ENCODE results near the gene AJAP1.

AJAP1 gene

GRCh38 chr1:4702464-4702863, 48.1 kb downstream of the AJAP1 start:
- DNase-seq (ENCODE audit: low read depth): no peak

GRCh38 chr1:4702932-4703331, 48.5 kb downstream of the AJAP1 start:
- peak; percentile 26 for DNase-seq (ENCODE audit: low read depth)

DNA sequence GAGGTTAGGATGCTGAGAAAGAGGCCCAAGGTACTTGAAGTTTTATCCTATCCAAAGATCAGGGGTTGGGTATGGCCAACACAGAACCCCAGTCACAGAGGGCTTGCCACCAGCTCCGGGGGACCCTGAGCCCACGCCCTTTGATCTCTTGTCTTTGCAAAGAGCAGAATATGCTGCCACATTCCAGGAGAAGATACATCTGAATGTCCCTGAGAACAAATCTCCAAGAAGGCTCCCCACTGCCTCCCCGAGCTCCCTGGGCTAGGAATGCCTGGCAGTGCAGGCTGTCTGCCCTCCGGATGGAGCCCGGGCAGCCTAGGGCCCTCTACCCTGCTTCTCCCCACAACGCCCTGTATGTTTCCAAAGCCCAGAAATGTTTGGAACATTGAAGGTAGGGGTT, 49.2 kb downstream of the AJAP1 start:
- no peak for DNase-seq (ENCODE audit: low read depth)

- DNase-seq (ENCODE audit: low read depth): no peak
Measured at GRCh38 chr1:4708840-4709507, 54.6 kb downstream of the AJAP1 start.

DNA sequence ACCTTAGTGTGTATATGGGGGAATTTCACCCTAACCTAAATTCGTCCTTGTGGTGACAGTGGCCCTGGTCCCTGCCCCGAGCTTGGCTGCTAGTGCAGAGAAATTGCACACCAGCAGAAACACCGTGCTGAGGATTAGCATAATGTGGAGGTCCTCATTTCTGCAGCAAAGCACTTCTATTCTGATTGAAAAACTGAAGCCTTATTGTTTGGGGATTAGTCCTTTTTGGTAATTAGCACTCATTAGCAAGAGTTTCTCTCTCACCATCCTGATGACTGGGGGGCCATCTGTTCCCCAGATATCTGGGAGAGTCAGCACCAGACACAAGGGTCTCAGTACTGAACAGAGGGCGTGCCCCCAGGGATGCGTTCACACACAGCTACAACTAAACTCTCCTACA, 55.2 kb downstream of the AJAP1 start:
- DNase-seq (ENCODE audit: low read depth): no peak

DNA sequence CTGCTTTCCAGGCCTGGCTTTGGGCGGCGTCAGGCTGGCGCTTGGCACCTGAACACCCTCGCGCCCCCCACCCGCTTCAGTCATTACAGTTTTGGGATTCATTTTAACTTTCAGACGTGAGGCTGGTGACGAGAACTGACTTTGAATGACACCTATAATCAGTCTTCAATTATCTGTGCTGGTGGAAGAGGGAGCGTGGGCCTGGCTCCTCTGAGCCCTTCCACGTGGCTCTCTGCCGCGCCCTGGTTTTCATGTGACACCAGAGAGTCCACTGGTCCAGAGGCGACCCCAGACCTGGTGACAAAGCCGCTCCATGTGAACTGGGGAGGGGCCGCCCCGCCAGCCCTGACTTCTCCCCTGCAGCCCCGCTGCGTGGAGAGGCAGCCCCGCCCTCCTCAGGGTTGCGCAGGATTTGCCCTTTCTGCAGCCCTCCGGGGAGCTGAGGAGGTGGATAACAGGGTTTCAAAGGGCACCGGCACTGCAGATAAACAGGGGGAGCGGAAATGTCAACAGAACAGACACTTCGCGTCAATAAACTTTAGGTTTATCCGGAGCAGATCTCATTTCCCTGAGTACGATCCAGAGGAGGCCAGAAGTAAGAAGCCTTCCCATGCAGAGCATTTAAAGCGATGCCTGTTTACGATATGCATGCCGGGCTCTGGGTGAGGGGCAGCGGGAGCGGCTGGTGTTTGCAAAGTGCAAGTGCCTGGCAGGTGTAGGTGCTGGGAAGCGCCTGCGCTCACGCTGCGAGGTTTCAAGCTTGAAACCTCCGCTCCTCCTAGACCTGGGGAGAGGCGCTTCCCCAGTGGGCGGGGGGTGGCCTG, 56.4 kb downstream of the AJAP1 start:
- no peak for DNase-seq (ENCODE audit: low read depth)

DNA sequence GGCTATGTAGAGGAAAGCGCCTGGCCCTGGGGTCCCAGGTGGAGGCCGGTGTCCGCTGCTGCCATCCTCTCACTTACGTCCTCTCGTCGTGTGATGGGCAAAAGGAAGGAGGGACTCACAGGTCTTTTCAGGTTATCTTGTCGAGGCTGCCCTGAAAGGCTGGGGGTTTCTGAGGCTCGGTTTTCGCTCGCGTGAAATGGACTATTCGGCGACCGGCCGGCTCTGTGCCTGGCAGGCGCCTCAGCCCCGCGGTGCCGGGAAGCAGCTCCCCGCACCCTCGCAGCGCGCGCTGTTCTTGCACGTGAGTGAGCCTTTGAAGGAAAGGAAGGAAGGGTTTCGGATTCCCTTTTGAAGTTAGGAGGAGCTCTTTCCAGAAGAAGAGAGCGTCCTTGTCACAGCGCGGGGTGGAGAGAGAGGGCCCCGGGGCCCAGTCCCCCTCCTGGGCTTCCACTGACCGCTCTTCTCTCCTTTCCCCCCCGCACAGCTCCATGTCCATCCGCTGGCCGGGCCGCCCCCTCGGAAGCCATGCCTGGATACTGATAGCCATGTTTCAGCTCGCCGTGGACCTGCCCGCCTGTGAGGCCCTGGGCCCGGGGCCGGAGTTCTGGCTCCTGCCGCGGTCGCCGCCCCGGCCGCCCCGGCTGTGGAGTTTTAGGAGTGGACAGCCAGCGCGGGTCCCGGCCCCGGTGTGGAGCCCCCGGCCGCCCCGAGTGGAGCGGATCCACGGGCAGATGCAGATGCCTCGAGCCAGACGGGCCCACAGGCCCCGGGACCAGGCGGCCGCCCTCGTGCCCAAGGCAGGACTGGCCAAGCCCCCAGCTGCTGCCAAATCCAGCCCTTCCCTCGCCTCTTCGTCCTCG, 57.2 kb downstream of the AJAP1 start:
- no peak for DNase-seq (ENCODE audit: low read depth)

GRCh38 chr1:4713669-4714068, 59.3 kb downstream of the AJAP1 start:
- no peak for DNase-seq (ENCODE audit: low read depth)

DNA sequence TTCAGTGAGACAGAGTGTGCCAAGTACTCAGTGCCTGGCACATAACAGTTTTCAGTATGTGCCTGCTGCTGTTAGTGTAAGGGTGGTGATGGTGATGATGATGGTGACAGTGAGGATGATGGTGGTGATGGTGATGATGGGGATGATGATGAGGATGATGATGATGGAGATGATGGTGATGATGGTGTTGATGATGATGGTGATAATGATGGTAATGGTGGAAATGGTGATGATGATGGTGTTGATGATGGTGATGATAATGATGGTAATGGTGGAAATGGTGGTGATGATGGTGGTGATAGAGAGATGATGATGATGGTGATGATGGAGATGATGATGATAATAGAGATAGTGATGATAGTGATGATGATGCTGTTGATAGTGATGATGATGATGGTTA, 62.0 kb downstream of the AJAP1 start:
- no peak for DNase-seq (ENCODE audit: low read depth)

DNA sequence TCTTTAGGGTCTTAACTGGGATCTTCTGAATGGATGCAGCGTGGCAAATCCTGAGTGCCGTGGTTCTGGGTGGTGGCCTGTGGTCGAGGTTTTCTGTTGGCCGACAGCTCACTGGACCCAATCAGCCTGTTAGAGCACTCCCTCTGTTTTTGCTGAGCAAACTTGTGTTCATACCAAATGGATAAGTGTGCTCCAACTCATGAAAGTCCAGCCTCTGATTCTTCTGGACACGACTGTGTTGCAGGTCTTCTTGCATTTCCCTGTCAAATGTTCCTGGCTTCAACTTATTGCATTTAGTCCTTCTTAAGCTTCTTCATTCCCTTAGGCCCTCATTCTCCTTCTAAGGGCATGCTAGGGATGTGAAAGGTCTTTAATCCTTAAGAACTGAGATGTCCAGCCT, 63.7 kb downstream of the AJAP1 start:
- DNase-seq (ENCODE audit: low read depth): peak; percentile 3

DNA sequence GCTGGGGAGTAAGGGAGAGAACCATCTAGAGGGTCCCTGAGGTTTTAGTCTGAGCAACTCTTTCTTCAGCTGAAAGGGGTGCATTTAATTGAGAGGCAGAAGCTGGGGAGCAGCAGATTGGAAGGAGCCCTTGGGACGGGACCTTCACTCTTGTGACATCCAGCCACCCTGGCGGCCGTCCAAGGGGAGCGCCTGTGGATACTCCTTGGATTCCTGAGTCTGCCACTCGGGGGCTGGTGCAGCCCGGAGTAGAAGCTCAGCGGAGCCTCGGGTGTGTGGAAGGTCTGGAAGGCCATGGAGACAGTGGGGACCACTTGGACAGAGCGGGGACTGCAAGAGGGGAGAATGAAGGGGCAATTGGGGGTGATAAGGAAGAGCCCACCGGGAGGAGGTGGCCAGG, 68.7 kb downstream of the AJAP1 start:
- DNase-seq (ENCODE audit: low read depth): no peak

DNA sequence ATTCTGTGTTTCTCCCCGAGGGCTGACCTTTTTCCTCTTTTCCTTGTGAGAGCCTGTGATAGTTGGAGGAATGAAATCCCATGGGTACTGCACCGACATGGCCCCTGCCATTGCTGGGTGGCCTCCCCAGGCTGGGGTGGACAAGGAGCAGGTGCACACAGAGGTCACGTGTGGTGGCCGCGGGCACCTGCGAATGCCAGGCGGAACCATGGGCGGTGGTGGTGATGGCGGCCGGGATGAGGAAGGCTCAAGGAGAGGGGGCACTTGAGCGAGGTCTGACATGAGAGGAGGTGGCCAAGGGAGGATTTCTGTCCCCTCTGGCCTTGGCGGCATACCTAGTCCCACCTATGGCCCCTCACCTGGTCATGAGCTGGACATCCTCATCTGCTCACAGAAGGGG, 69.6 kb downstream of the AJAP1 start:
- DNase-seq (ENCODE audit: low read depth): no peak

- DNase-seq (ENCODE audit: low read depth): no peak
Measured at GRCh38 chr1:4724695-4725250, 70.4 kb downstream of the AJAP1 start.

DNA sequence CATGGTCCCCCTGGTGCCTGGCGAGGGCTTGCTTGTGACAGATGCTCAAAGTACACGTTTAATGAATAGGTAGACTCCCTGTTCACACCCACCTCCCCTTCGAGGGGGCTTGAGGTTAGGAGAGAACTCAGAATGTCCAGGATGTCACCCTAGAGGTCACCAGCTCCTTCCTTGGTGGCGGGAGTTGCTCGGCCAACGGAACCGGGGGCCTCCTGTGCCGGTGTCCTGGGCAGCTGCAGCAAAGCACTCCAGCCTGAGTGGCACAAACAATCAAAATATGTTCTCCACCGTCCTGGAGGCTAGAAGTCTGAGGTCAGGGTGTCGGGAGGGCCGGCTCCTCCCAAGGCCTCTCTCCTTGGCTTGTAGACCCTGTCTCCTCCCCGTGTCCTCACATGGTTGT, 71.0 kb downstream of the AJAP1 start:
- DNase-seq (ENCODE audit: low read depth): no peak

DNA sequence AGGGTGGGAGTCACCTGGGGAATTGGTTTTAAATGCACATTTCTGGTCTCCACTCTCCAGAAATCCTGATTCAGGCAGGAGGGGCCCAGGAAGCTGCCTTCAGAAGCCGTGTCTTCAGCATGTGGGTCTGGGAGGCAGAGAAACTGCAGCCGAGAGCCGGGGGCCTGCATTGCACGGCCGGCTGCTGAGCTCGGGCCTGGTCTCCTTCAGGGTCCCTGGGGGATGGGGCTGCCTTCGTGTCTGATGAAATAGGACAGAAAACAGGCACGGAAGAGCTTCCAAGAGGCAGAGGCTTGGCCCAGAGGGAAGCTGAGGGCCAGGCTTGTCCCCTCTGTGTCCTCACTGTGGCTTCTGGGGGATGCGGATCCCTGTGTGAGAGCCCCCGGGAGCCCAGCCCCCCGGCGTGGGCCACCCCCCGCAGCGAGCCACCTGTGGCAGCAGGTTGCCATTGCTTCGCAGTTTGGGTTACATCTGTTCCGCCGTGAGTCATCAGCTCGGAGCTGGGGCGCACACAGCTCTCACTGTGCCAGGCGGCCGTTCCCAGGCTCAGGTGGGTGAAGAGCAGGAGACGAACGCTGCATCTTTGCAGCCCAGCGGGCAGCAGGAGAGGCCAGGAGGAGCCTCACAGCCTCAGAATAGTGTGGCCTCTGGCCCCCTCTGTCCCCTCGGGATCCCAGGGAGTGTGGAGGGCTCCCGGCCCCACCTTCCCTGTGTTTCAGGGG, 72.4 kb downstream of the AJAP1 start:
- DNase-seq (ENCODE audit: low read depth): no peak

- DNase-seq (ENCODE audit: low read depth): no peak
Measured at GRCh38 chr1:4728319-4729089, 74.1 kb downstream of the AJAP1 start.

GRCh38 chr1:4729090-4729471, 74.7 kb downstream of the AJAP1 start:
- DNase-seq (ENCODE audit: low read depth): no peak

DNA sequence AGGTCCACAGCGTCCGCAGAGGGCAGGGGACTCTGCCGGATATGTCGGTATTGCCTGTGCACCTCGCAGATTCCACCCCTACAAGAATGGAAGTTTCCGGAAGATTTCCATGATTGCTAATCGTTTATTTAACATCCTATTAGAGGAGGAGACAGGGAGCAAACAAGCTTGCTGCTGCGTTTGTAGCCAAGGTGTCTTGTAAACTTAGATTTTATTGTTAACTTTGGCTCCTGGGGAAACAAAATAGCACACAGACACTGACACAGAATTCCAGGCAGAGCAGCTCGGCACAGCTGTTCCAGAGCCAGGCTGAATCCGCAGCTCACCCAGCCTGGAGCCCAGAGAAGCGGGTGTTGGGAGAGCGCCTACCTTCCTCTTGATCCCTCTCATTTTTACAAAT, 75.7 kb downstream of the AJAP1 start:
- peak; percentile 6 for DNase-seq (ENCODE audit: low read depth)

GRCh38 chr1:4733446-4734177, 79.2 kb downstream of the AJAP1 start:
- no peak for DNase-seq (ENCODE audit: low read depth)

- no peak for DNase-seq (ENCODE audit: low read depth)
Measured at GRCh38 chr1:4734219-4734618, 79.8 kb downstream of the AJAP1 start.
